Activated CD4-positive, alpha-beta T cell treated with anti-CD3 and anti-CD28 coated beads for 4 hours (primary cell): Measurements from ENCODE around the gene SLC22A23.
"Not testable (repeated sequence)": the region's sequence is repeated elsewhere in the genome, so short reads cannot be mapped to it uniquely, and the experiment has no call there.

ENCODE experiments used
- DNase-seq, 2 donors: peaks; one replicate each; pipeline ENCODE4 v3.0.0-alpha.2; 2020

The SLC22A23 gene

GRCh38 chr6:3259491-3259958 is 197.3 kb downstream of the SLC22A23 start:
- peak; percentile 26 to 31 for DNase-seq

GRCh38 chr6:3258720-3259490 is 197.9 kb downstream of the SLC22A23 start, which contains the start of gene PSMG4:
PSMG4 (plus strand) TSS chr6:3258947; CDS start chr6:3259023, 76 bp downstream.
- DNase-seq, result peak; percentile 93 to 96

GRCh38 chr6:3258201-3258600 is 198.6 kb downstream of the SLC22A23 start:
- no peak for DNase-seq

- DNase-seq, result no peak
These were observed 203.3 kb downstream of the SLC22A23 start for GRCh38 chr6:3253597-3253961.

- no peak for DNase-seq
These were observed 203.8 kb downstream of the SLC22A23 start for GRCh38 chr6:3252861-3253596.

GRCh38 chr6:3252369-3252768 is 204.5 kb downstream of the SLC22A23 start:
- DNase-seq, result no peak

GRCh38 chr6:3251462-3252314 is 205.2 kb downstream of the SLC22A23 start:
- DNase-seq, result peak; percentile 70 to 84

GRCh38 chr6:3250231-3250675 is 206.6 kb downstream of the SLC22A23 start:
- DNase-seq, result no peak

GRCh38 chr6:3249821-3250220 is 207.0 kb downstream of the SLC22A23 start:
- DNase-seq, result no peak

GRCh38 chr6:3247255-3248146 is 209.3 kb downstream of the SLC22A23 start:
- no peak for DNase-seq

- no peak for DNase-seq
These were observed 211.6 kb downstream of the SLC22A23 start for GRCh38 chr6:3245216-3245615.

GRCh38 chr6:3244832-3245161 is 212.1 kb downstream of the SLC22A23 start:
- DNase-seq, result not testable (repeated sequence)

- no peak for DNase-seq
These were observed 212.6 kb downstream of the SLC22A23 start for GRCh38 chr6:3244003-3244831.

- DNase-seq, result no peak
These were observed 214.1 kb downstream of the SLC22A23 start for GRCh38 chr6:3242768-3243167.

- not testable (repeated sequence) for DNase-seq
These were observed 215.1 kb downstream of the SLC22A23 start for GRCh38 chr6:3241745-3242144.

- no peak for DNase-seq
These were observed 216.3 kb downstream of the SLC22A23 start for GRCh38 chr6:3240595-3240994.

- no peak for DNase-seq
These were observed 217.6 kb downstream of the SLC22A23 start for GRCh38 chr6:3239110-3239830.

- DNase-seq, result no peak
These were observed 218.8 kb downstream of the SLC22A23 start for GRCh38 chr6:3237761-3238662.

- no peak for DNase-seq
These were observed 220.8 kb downstream of the SLC22A23 start for GRCh38 chr6:3236005-3236404.
